GM21825 (cell line): ENCODE data around the gene CCDC82.

Experiments used
- ATAC-seq: cut with Tn5 transposase; IDR thresholded peaks from one replicate; pipeline ENCODE4 v1.9.1; 2021; ENCODE audit warnings: mild to moderate bottlenecking, moderate library complexity; ENCODE audit not compliant: unreplicated experiment

The CCDC82 gene

GRCh38 chr11:96309016-96309642 lies 80.6 kb downstream of the CCDC82 start:
- no peak for ATAC-seq

- no peak for ATAC-seq
Observed at GRCh38 chr11:96307776-96308140, 82.0 kb downstream of the CCDC82 start.

- no peak for ATAC-seq
Observed at GRCh38 chr11:96306933-96307775, 82.6 kb downstream of the CCDC82 start.

- no peak for ATAC-seq
Observed at GRCh38 chr11:96306600-96306932, 83.1 kb downstream of the CCDC82 start.

- ATAC-seq, result no peak
Observed at GRCh38 chr11:96306071-96306470, 83.6 kb downstream of the CCDC82 start.

GRCh38 chr11:96303980-96304379 lies 85.7 kb downstream of the CCDC82 start:
- ATAC-seq, result no peak

- no peak for ATAC-seq
Observed at GRCh38 chr11:96303064-96303463, 86.6 kb downstream of the CCDC82 start.
